ENCODE measurements around the gene FAM53A. TPM values are rescaled to one million over a fixed set of nuclear protein-coding genes. Genes with fewer than 3 reads are reported as not detected.

FAM53A gene
- polyA plus RNA-seq, 1 experiment: 1.1 TPM

GRCh38 chr4:1592068-1592708 is 91.9 kb downstream of the FAM53A start:
- ChIA-PET CTCF (no interaction called here), POLR2A (no interaction called here)
- DNase-seq (ENCODE audit: low read depth, low spot score): no peak
- Histone ChIP-seq H3K27me3 (ENCODE audit: control insufficient read depth, insufficient read depth, low read length) (peaks cover 18% of the 10 kb centered on the region), H3K27ac (ENCODE audit: low read depth, low read length) (no peak overlapping the region), H3K4me3 (ENCODE audit: low read depth, low read length) (no peak overlapping the region), H3K9me3 (ENCODE audit: control insufficient read depth, insufficient read depth, low read length) (peaks cover 32% of the 10 kb centered on the region)
- no peak for TF ChIP-seq CTCF (IDR thresholded peaks at IDR 0.05; ENCODE audit: low read depth, low read length)

- POLR2A ChIA-PET: no interaction called here
- H3K27ac ChIP-seq (ENCODE audit: low read depth, low read length): no peak overlapping the region
- peaks cover 18% of the 10 kb centered on the region for H3K27me3 ChIP-seq (ENCODE audit: control insufficient read depth, insufficient read depth, low read length)
- CTCF ChIA-PET: no interaction called here
- no peak for TF ChIP-seq CTCF (IDR thresholded peaks at IDR 0.05; ENCODE audit: low read depth, low read length)
- no peak overlapping the region for H3K4me3 ChIP-seq (ENCODE audit: low read depth, low read length)
- no peak for DNase-seq (ENCODE audit: low read depth, low spot score)
- peaks cover 26% of the 10 kb centered on the region for H3K9me3 ChIP-seq (ENCODE audit: control insufficient read depth, insufficient read depth, low read length)
These were observed 93.0 kb downstream of the FAM53A start for GRCh38 chr4:1591107-1591506.

- no peak for DNase-seq (ENCODE audit: low read depth, low spot score)
- ChIA-PET CTCF (interaction anchor here (1.2 kb wide), 1 partner anchor 103 kb away, joined by 3 read pairs; no protein-coding TSS in a partner anchor), POLR2A (no interaction called here)
- Histone ChIP-seq H3K4me3 (ENCODE audit: low read depth, low read length) (no peak overlapping the region), H3K9me3 (ENCODE audit: control insufficient read depth, insufficient read depth, low read length) (peaks cover 23% of the 10 kb centered on the region), H3K27ac (ENCODE audit: low read depth, low read length) (no peak overlapping the region), H3K27me3 (ENCODE audit: control insufficient read depth, insufficient read depth, low read length) (peaks cover 18% of the 10 kb centered on the region)
- TF ChIP-seq CTCF (IDR thresholded peaks at IDR 0.05; ENCODE audit: low read depth, low read length): no peak
These were observed 93.9 kb downstream of the FAM53A start for GRCh38 chr4:1590244-1590643.

Small RNAs within 50 kb of the gene (small RNA-seq; reads per million reads assigned to genes)
- not detected for gene RF00019 (ENCODE audit: insufficient read length, low read depth)

Other genes with a start within 250 kb of the FAM53A start
- 56.3 and 72.0 TPM in 2 replicates for gene SLBP, start 28.0 kb upstream of the FAM53A start, polyA plus RNA-seq (2011; rRNA removed)
- gene TMEM129, start 37.0 kb upstream of the FAM53A start, polyA plus RNA-seq (2011; rRNA removed): 13.1 and 20.8 TPM in 2 replicates
- gene TACC3, start 37.2 kb upstream of the FAM53A start, polyA plus RNA-seq (2011; rRNA removed): 7.0 and 8.5 TPM in 2 replicates
- 0.06 and 0.21 TPM in 2 replicates for gene FGFR3, start 109.0 kb upstream of the FAM53A start, polyA plus RNA-seq (2011; rRNA removed)
- 11.9 and 15.2 TPM in 2 replicates for gene LETM1, start 171.8 kb upstream of the FAM53A start, polyA plus RNA-seq (2011; rRNA removed)
- 23.7 and 26.4 TPM in 2 replicates for gene NSD2, start 187.1 kb upstream of the FAM53A start, polyA plus RNA-seq (2011; rRNA removed)